NCI-H446 (cell line): ENCODE results near the gene FAM186B.

Experiments used
- DNase-seq, 2 experiments: peaks; one replicate each; lab custom pipeline; 2025; lab: John Stamatoyannopoulos, UW

FAM186B gene

DNA sequence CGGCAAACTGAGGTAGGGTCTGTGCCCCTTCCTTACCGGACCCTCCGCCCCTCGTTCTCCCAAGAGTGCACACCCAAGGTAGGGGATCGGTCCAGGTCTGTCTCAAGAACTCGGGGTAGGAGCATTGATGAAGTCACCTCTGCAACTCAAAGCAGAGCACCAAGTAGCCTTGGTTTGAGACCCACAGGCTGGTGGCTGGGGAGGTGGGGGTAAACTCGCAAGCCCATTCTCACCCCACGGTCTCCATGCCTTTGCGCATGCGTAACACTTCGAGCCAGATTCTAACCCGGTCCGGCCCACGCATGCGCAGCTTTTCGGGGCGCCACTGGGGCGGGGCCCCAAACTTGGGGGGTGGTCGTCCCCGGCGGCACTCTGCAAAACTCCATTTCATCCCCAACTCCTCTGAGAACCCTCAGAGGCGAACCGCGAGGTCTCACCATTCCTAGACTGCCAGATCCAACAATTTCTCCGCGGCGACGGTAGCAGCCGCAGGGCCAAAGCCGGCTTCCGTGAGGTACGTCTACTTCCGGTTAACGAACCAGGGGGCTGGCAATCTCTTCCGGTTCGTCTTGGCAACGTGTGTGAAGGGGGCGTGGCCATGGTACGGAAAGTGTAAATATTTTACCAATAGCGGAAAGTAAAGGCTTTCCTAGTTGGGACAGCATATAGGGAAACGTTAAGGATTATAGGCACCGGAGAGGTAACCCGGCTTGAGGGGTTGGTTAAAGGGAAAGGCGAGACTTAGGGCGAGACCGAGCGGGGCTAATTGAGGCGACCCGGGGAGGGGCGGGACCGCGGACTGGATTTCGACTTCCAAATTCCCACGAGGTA, 37.6 kb downstream of the FAM186B start, which contains the start of gene MCRS1:
MCRS1 (minus strand) TSS at position 532 of the 831 bp plus-strand sequence. CDS start 1,411 bp downstream, outside the sequence.
- DNase-seq = peak; percentile 83 to 92

DNA sequence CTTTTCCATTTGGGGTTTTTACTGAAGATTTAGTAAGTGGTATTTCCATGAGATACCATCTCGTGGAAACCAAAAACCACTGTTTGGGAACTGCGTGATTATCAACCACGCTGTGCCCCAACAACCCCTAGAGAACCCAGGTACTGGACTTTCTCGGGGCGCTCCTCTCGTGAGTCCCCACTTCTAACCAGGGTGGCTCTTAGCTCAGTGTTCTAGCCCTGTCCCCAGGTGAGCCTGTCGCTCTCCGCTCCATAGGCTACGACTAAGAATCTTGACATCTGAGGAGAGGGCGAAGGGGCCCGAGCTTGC, 38.2 kb downstream of the FAM186B start:
- DNase-seq = no peak

DNA sequence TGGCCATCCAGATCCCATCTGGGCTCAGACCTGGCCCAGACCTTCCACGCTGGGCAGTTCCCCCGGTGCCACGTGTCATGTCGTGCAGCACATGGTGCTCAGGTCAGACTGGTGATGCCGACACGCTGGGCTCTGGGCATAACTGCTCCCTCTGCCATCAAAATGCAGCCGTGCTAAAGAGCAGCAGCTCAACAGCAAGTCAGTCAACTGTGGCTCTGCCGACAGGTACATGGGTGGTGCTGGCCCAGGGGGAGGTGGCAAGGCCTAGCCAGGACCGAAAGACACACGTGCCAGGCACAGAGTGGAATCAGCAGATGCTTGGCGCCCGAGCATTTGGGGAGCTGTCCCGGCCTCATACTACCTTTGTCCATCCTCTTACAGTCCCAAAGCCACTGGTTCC, 39.1 kb downstream of the FAM186B start:
- no peak for DNase-seq

GRCh38 chr12:49565406-49566265, 39.8 kb downstream of the FAM186B start:
- DNase-seq = no peak

DNA sequence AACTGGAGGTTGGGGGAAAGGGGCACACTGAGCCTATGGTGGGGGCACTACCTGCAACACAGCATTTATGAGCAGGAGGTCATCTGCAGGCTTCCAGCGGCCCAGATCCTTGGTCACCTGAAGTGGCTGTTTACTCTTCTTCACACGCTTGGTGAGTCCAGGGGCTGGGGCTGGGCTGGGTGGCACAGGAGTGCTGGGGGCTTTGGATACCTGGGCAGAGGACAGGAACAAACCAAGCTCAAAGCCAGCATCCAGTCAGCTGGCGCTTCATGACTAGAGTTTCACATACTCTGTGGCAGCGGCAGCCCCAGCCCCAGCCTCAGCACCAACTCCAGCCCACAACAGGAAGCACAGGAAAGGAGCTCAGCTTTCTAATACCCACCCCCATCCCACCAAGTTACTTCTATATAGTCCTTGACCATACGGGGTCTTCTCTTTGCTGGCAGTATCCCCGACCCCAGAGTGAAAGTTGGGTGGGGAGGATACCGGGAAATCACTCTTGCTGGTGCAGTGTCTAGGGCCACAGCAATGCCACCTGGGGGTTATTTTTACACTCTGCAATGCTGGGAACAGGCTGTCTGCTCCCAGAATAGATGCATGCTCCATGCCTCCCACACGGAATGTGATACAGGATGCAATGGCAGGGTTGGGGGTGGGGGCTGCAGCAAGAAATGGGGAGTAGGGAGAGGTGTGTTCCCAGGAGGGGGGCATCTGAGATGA, 40.6 kb downstream of the FAM186B start:
- no peak for DNase-seq

- no peak for DNase-seq
Observed at GRCh38 chr12:49563951-49564685, 41.3 kb downstream of the FAM186B start.

- no peak for DNase-seq
Observed at GRCh38 chr12:49562831-49563230, 42.6 kb downstream of the FAM186B start.

DNA sequence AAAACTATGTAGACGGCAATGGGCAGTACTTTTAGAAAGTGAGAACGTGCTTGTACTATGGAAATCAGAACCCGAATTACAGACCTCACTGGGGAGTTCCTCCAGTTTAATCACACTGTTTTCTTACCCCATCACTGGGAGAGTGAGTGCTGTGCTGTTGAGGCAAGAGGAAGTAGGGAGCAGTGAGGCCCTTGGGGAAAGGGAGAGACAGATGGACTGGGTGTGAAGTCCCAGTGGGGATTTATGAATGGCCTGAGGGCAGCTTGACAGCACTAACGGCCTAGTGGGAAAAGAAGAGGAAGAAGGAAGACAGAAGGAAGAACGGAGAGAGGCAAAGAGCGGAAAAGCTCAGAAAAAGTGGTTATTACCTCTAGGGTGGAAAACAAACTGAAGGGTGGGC, 43.2 kb downstream of the FAM186B start:
- DNase-seq = no peak

DNA sequence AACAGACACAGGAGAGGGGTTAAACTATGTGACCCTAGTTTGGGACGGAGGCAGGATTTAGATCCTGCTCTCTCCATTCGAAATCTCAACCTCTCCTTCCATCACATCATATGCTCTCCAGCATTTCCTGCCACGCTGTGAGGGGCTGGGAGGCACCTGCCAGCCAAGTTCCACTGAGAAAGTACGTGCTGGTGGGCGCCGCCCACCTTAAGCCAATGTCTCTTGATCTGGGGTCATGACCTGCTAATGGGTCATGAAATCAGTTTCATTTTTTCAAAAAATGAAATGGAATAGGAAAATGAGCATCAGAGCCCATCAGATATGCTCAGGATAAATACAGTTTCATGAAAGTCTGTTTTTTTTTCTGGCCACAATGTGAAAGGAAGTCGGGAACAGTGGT, 44.7 kb downstream of the FAM186B start:
- DNase-seq = no peak

GRCh38 chr12:49559011-49559675, 46.3 kb downstream of the FAM186B start:
- DNase-seq = no peak

- DNase-seq = no peak
Observed at GRCh38 chr12:49558526-49558925, 46.9 kb downstream of the FAM186B start.

DNA sequence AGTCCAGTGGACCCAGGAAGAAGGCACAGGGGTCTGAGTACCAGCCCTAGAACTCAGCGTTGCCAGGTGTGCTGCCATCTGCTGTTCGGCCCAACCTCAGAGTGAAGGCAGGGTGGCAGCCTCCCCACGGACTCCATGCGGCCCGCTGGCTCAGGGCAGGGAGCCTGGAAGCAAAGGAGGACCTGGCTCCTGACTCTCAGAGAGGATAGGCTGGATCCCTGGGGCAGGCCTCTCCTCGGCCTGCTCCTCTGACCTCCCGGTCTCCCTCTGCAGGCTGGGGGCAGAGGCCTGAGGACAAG, 47.6 kb downstream of the FAM186B start:
- no peak for DNase-seq

GRCh38 chr12:49557187-49557916, 48.1 kb downstream of the FAM186B start:
- DNase-seq = no peak

DNA sequence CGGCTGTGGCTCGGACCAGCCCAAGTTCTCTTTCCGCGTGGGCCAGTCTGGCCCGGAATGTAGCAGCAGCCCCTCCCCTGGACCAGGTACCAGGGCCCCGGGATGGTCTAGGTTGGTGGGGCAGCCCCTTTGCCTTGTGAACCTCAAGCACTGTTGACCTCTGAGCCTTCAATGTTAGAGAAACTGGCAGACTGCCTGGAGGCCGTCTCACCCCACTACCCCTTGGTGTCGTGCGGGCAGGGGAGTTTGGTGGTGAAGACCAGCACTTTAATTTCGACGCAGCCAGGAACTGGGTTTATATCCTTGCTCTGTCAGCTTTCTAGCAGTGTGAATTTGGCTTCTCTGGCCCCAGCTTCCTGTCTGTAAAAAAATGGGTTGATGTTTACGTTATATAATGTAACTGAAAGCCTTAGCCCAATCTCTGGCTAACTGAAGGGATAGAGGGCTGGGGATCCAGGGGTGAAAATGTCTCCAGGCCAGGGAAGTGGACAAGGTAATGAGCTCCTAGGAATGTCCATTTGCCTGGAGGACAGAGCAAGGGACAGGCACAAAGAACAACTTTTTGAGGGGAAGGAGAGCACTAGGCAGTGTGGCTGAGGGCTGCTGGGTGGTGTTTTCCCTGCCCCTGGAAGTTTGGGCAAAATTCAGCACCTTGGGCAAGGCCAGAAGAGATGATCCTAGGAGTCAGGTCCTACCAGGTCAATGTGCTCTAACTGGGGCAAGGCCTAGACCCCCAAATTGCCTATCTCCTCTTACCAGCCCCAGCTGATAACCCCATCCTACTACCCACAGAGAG, 48.9 kb downstream of the FAM186B start:
- no peak for DNase-seq

GRCh38 chr12:49555631-49556390, 49.6 kb downstream of the FAM186B start:
- no peak for DNase-seq

DNA sequence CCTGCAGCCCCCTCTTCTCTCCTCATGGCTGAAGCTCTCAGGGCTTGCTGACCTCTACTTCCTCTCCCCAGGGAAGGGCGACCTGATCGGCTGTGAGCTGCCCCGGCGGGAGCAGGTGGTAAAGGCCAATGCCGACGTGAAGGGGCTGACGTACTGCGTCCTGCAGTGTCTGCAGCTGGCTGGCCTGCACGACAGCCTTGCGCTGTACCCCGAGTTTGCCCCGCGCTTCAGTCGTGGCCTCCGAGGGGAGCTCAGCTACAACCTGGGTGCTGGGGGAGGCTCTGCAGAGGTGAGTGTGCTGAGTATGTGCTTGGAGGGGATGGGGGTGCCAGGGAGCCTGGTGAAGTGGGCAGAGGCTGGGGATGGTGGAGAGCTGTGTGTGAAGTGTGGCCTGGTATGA, 51.2 kb downstream of the FAM186B start:
- no peak for DNase-seq

- peak in 1 of 2 experiments; percentile 20 for DNase-seq
Observed at GRCh38 chr12:49553512-49554088, 51.8 kb downstream of the FAM186B start.

DNA sequence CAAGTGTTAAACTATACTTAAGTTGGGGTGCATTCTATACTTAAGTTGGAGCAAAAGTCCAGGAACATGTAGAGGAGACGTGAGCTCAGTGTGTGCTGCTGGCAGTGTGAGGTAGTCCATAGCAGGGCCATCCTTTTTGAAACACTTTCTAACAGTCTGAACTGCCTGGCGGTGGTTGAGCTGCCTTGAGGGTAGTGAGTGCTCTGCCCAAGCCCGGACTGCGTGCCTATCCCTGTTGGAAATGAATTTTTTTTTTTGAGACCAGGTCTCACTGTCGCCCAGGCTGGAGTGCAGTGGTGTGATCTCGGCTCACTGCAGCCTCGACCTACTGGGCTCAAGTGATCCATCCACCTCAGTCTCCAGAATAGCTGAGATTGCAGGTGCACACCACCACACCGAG, 52.5 kb downstream of the FAM186B start:
- no peak for DNase-seq

DNA sequence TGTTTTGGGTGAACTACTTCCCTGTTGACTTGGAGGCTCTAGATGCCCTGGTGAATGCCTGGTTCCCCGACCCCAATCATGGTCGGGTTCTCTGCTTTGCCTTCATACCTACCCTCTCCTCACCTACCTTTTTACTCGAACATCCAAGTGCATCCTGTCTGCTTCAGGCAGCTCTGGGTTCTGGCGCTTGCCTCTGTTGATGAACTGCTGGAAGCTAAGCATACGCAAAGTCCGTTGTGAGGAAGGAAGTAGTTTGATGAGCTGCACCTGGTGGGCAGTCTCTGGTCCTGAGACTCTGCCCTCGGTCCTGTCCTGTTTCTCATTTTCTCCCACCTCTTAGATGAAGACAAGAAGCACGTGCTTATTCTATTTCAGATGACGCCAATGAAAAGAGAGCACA, 53.0 kb downstream of the FAM186B start:
- DNase-seq = no peak
